ENCODE data around the gene TNS1. TPM values are rescaled to one million over a fixed set of nuclear protein-coding genes. Genes with fewer than 3 reads are reported as not detected.

Gene TNS1
- polyA plus RNA-seq, 3 donors = 0.26 to 1.6 (median 1.5) TPM

DNA sequence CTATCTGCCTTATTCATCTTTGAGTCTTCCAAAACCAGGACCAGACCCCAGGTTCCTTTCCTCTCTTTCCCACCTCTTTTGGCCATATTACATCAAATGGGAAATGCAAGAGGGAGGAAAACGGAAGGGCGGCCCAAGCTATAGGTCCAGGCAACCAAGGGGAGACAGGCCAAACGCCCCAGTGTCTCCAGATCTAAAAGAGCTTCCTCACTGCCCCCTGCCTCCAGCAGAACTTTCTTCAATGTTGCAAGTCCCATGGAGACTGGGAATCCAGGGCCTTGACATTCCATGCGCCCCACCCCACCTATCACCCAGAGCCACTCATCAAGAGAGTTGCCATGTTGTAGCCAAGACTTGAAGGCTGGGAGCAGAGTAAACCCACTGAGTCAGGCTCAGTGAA lies 15.4 kb downstream of the TNS1 start:
- H3K36me3 Mint-ChIP-seq = peaks cover 0 to 2% of the 10 kb centered on the region in 2 donors
- peaks cover 0 to under 1% (median 0%) of the 10 kb centered on the region in 7 donors for H3K9me3 Mint-ChIP-seq
- H3K27ac ChIP-seq (ENCODE audit: low read depth in 1 of 2, low read length in 2 of 2) = no peak overlapping the region
- 100% methylated on average over 2 of the region's 4 CpGs for WGBS (ENCODE audit: insufficient coverage)
- peaks cover 3% of the 10 kb centered on the region for H3K4me1 Mint-ChIP-seq
- no peaks in the 10 kb centered on the region for H3K9me3 ChIP-seq (replicated peaks in 1 of 2; ENCODE audit: control insufficient read depth in 1 of 2, insufficient read depth in 1 of 2, low read length in 2 of 2)
- no peaks in the 10 kb centered on the region for H3K27me3 ChIP-seq (ENCODE audit: control insufficient read depth in 2 of 2, insufficient read depth in 2 of 2, low read length in 2 of 2)
- H3K4me2 ChIP-seq (replicated peaks; ENCODE audit: extremely low read depth, low read length, poor library complexity, severe bottlenecking) = no peak overlapping the region
- no peaks in the 10 kb centered on the region for H3K79me2 ChIP-seq (ENCODE audit: insufficient read depth, low read length)
- intact Hi-C loops (cut with micrococcal nuclease) = loop anchor here (5.0 to 10.0 kb wide), 2 partner anchors 93 to 100 kb away; no protein-coding TSS in a partner anchor
- no peaks in the 10 kb centered on the region for H3K4me1 ChIP-seq (ENCODE audit: control insufficient read depth in 1 of 2, insufficient read depth in 2 of 2, low read length in 2 of 2)
- no peak overlapping the region for H3K9ac ChIP-seq (ENCODE audit: insufficient read depth, low read length, poor library complexity, severe bottlenecking)
- H3K4me3 ChIP-seq (replicated peaks in 1 of 3; ENCODE audit: low read depth in 2 of 3, low read length in 3 of 3) = no peak overlapping the region
- TF ChIP-seq, protein P1, sequence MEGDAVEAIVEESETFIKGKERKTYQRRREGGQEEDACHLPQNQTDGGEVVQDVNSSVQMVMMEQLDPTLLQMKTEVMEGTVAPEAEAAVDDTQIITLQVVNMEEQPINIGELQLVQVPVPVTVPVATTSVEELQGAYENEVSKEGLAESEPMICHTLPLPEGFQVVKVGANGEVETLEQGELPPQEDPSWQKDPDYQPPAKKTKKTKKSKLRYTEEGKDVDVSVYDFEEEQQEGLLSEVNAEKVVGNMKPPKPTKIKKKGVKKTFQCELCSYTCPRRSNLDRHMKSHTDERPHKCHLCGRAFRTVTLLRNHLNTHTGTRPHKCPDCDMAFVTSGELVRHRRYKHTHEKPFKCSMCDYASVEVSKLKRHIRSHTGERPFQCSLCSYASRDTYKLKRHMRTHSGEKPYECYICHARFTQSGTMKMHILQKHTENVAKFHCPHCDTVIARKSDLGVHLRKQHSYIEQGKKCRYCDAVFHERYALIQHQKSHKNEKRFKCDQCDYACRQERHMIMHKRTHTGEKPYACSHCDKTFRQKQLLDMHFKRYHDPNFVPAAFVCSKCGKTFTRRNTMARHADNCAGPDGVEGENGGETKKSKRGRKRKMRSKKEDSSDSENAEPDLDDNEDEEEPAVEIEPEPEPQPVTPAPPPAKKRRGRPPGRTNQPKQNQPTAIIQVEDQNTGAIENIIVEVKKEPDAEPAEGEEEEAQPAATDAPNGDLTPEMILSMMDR (IDR thresholded peaks at IDR 0.05) = no peak
- no peak for DNase-seq
- H3K27ac Mint-ChIP-seq = peak overlapping the region in 1 of 7 donors; percentile 33
- H4K20me1 ChIP-seq (ENCODE audit: insufficient read depth, low read length) = no peaks in the 10 kb centered on the region
- peaks cover 0 to 2% (median 0%) of the 10 kb centered on the region in 3 donors for H3K27me3 Mint-ChIP-seq (ENCODE audit: low read depth in 3 of 3)
- no peak overlapping the region for H2AFZ ChIP-seq (ENCODE audit: insufficient read depth, low read depth, low read length, poor library complexity, severe bottlenecking)
- no peak overlapping the region for H3K4me3 Mint-ChIP-seq
- H3K36me3 ChIP-seq (replicated peaks in 1 of 2; ENCODE audit: control insufficient read depth in 1 of 2, insufficient read depth in 2 of 2, low read length in 2 of 2) = no peaks in the 10 kb centered on the region

DNA sequence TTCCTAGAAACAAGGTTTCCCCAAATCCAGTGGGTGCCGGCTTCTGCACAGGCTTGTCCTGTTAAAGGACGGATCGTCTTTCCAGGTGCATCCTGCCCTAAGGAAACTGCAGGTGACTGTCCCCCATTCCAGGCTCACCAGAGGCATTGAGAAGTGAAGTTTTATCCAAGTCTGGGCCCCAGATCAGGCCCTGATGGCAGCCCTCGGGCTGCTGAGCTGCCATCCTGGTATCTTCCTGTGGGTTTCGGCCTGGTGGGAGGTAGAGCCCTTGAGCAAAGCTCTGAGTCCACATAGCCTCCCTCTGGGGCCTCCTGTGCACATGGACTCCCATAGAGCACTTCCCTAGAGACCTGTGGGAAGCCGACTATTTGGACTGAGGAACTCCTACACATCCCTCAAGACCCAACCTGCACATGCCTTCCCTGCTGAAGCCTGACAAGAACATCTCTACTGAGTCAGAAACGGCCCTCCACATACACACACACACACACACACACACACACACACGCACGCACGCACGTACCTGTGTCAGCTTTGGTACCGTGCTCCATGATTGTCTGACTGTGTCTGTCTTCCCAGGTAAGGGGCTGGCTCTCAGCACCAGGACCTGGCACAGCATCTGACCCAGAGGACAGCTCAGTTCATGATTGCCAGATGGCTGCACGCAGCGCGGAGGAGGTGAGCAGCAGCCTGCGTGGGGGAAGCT lies 16.4 kb downstream of the TNS1 start:
- no peak overlapping the region for H3K4me2 ChIP-seq (replicated peaks; ENCODE audit: extremely low read depth, low read length, poor library complexity, severe bottlenecking)
- intact Hi-C loops (cut with micrococcal nuclease) = loop anchor here (5.0 to 10.0 kb wide), 2 partner anchors 92 to 99 kb away; no protein-coding TSS in a partner anchor
- no peaks in the 10 kb centered on the region for H3K36me3 ChIP-seq (replicated peaks in 1 of 2; ENCODE audit: control insufficient read depth in 1 of 2, insufficient read depth in 2 of 2, low read length in 2 of 2)
- 95% methylated on average over 12 of the region's 16 CpGs for WGBS (ENCODE audit: insufficient coverage)
- peaks cover 0 to 2% (median 0%) of the 10 kb centered on the region in 3 donors for H3K27me3 Mint-ChIP-seq (ENCODE audit: low read depth in 3 of 3)
- no peak overlapping the region for H3K4me3 Mint-ChIP-seq
- H4K20me1 ChIP-seq (ENCODE audit: insufficient read depth, low read length) = no peaks in the 10 kb centered on the region
- H3K79me2 ChIP-seq (ENCODE audit: insufficient read depth, low read length) = no peaks in the 10 kb centered on the region
- TF ChIP-seq, protein P1 (IDR thresholded peaks at IDR 0.05) = no peak
- no peak overlapping the region for H2AFZ ChIP-seq (ENCODE audit: insufficient read depth, low read depth, low read length, poor library complexity, severe bottlenecking)
- H3K4me3 ChIP-seq (replicated peaks in 1 of 3; ENCODE audit: low read depth in 2 of 3, low read length in 3 of 3) = no peak overlapping the region
- peaks cover 0 to 2% of the 10 kb centered on the region in 2 donors for H3K36me3 Mint-ChIP-seq
- H3K4me1 Mint-ChIP-seq = peaks cover 3% of the 10 kb centered on the region
- no peak overlapping the region for H3K27ac ChIP-seq (ENCODE audit: low read depth in 1 of 2, low read length in 2 of 2)
- DNase-seq = no peak
- no peaks in the 10 kb centered on the region for H3K9me3 ChIP-seq (replicated peaks in 1 of 2; ENCODE audit: control insufficient read depth in 1 of 2, insufficient read depth in 1 of 2, low read length in 2 of 2)
- H3K9ac ChIP-seq (ENCODE audit: insufficient read depth, low read length, poor library complexity, severe bottlenecking) = no peak overlapping the region
- H3K27ac Mint-ChIP-seq = no peak overlapping the region
- no peaks in the 10 kb centered on the region for H3K27me3 ChIP-seq (ENCODE audit: control insufficient read depth in 2 of 2, insufficient read depth in 2 of 2, low read length in 2 of 2)
- H3K9me3 Mint-ChIP-seq = peaks cover 0 to 5% (median 0%) of the 10 kb centered on the region in 7 donors
- no peaks in the 10 kb centered on the region for H3K4me1 ChIP-seq (ENCODE audit: control insufficient read depth in 1 of 2, insufficient read depth in 2 of 2, low read length in 2 of 2)

Measured in CD14-positive monocyte (primary cell).